ENCODE results near the gene GABRB3.

DNA sequence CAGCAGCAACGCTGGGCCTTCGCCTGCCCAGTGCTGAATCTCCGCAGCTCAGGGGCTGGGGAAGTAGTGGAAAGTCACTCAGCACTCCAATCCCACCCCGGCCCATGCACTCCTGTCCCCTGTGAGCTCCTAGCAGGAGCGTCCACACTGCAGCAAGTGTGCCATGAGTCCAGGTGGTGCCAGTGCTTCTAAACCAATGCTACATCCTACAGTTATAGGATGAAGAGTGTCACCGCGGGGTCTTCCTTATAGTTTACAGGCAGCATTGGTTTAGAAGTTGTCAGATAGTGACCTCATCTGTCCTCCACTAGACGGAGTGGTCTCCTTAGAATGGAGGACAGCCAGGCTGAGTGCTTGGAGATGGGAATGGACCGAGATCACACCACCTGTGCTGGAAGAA, 221.4 kb downstream of the GABRB3 start:
- TF ChIP-seq, protein P1, sequence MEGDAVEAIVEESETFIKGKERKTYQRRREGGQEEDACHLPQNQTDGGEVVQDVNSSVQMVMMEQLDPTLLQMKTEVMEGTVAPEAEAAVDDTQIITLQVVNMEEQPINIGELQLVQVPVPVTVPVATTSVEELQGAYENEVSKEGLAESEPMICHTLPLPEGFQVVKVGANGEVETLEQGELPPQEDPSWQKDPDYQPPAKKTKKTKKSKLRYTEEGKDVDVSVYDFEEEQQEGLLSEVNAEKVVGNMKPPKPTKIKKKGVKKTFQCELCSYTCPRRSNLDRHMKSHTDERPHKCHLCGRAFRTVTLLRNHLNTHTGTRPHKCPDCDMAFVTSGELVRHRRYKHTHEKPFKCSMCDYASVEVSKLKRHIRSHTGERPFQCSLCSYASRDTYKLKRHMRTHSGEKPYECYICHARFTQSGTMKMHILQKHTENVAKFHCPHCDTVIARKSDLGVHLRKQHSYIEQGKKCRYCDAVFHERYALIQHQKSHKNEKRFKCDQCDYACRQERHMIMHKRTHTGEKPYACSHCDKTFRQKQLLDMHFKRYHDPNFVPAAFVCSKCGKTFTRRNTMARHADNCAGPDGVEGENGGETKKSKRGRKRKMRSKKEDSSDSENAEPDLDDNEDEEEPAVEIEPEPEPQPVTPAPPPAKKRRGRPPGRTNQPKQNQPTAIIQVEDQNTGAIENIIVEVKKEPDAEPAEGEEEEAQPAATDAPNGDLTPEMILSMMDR (IDR thresholded peaks at IDR 0.05; ENCODE audit: low read depth, low read length, poor library complexity, severe bottlenecking), result no peak
- no peak for TF ChIP-seq EZH2phosphoT487 (IDR thresholded peaks at IDR 0.05; ENCODE audit: borderline replicate concordance, low read length)

All from DOHH2 (cell line).